HCT116 (cell line): Measurements from ENCODE around the gene GPRIN2. TPM values are rescaled to one million over a fixed set of nuclear protein-coding genes. Genes with fewer than 3 reads are reported as not detected.

Experiments
- ATAC-seq: fragments of 200-7000 bp; cut with Tn5 transposase; 2 replicates; pipeline ENCODE4 v1.9.1; 2020; ENCODE audit warnings: mild to moderate bottlenecking, moderate library complexity
- BruUV-seq: library from RNA; stranded (reverse); fragments of 400-500 nt; replicated peaks from 2 replicates; lab custom pipeline; 2021; lab: Mats Ljungman, UMichigan
- CTCF ChIA-PET: fragments of 300-600 bp; sonication (Branson Sonifier 250); formaldehyde crosslinking; loops from one replicate; lab custom pipeline; 2021; ENCODE audit warnings: antibody characterized with exemption; lab: Charles Lee
- POLR2A ChIA-PET: fragments of 300-600, 350-600 bp; sonication (Branson Sonifier 250); formaldehyde crosslinking; loops from one replicate; lab custom pipeline; 2021; ENCODE audit warnings: antibody characterized with exemption; lab: Charles Lee
- RAD21 ChIA-PET, 2 experiments: fragments of 300-600 bp; sonication (Branson Sonifier 250); formaldehyde crosslinking; loops; one replicate each; lab custom pipeline; 2023; ENCODE audit warnings: low total read pairs in 2 of 2; ENCODE audit not compliant: uncharacterized antibody in 2 of 2, unreplicated experiment in 2 of 2, low non-redundant PET in 1 of 2; lab: Charles Lee
- DNase-seq: peaks from one replicate; pipeline ENCODE4 v3.0.0-alpha.2; 2010; ENCODE audit warnings: low read depth, low spot score
- H2AFZ ChIP-seq: fragments of 200-600 bp; shearing (Covaris generic), sonication (generic); 2 replicates; pipeline ENCODE4 v1.6.1; 2017; ENCODE audit warnings: low read depth, mixed run types, mixed read lengths, antibody characterized with exemption, low read length; ENCODE audit not compliant: poor library complexity, severe bottlenecking
- H3K27ac ChIP-seq: 2 replicates; pipeline ENCODE4 v1.5.1; 2012; ENCODE audit warnings: low read depth, low read length
- H3K27me3 ChIP-seq: fragments of 200-600 bp; sonication (generic); 2 replicates; pipeline ENCODE4 v1.6.1; 2016; ENCODE audit warnings: mixed run types, low read length, mixed read lengths; ENCODE audit not compliant: insufficient read depth
- H3K36me3 ChIP-seq, 2 experiments: fragments of 200-500 bp in 1 of 2; fragments of 200-600 bp in 1 of 2; sonication (Bioruptor generic) in 1 of 2; sonication (generic) in 1 of 2; 2 replicates each; pipeline versions ENCODE4 v1.5.1 to v1.6.1; 2014 to 2016; ENCODE audit warnings: low read length in 2 of 2, inconsistent platforms in 1 of 2, mixed read lengths in 1 of 2, mixed run types in 1 of 2; ENCODE audit not compliant: insufficient read depth in 2 of 2, control insufficient read depth in 1 of 2
- H3K4me1 ChIP-seq, 2 experiments: fragments of 200-600 bp in 1 of 2; sonication (generic) in 1 of 2; 2 replicates each; pipeline versions ENCODE4 v1.5.1 to v1.6.1; 2012 to 2017; ENCODE audit warnings: low read length in 2 of 2, inconsistent platforms in 1 of 2, mild to moderate bottlenecking in 1 of 2, mixed read lengths in 1 of 2, mixed run types in 1 of 2, moderate library complexity in 1 of 2; ENCODE audit not compliant: insufficient read depth in 2 of 2, control insufficient read depth in 1 of 2
- H3K4me2 ChIP-seq: fragments of 200-600 bp; sonication (generic); 2 replicates; pipeline ENCODE4 v1.6.1; 2017; ENCODE audit warnings: mixed run types, low read length, mixed read lengths
- H3K4me3 ChIP-seq, 2 experiments: fragments of 200-600 bp in 1 of 2; sonication (generic) in 1 of 2; replicated peaks in 1 of 2; 2 replicates each; pipeline ENCODE4 v1.5.1; 2011 to 2016; ENCODE audit warnings: low read length in 2 of 2, control low read depth in 1 of 2, low read depth in 1 of 2, mild to moderate bottlenecking in 1 of 2, mixed read lengths in 1 of 2, mixed run types in 1 of 2
- H3K79me2 ChIP-seq: fragments of 200-600 bp; sonication (generic); 2 replicates; pipeline ENCODE4 v1.6.1; 2017; ENCODE audit warnings: mild to moderate bottlenecking, mixed run types, low read length, moderate library complexity, mixed read lengths; ENCODE audit not compliant: insufficient read depth
- H3K9ac ChIP-seq: fragments of 200-600 bp; sonication (generic); 2 replicates; pipeline ENCODE4 v1.6.1; 2016; ENCODE audit warnings: low read length, mixed read lengths
- H3K9me2 ChIP-seq: fragments of 200-600 bp; sonication (generic), shearing (Covaris generic); 2 replicates; pipeline ENCODE4 v1.6.1; 2017; ENCODE audit warnings: mixed run types, mild to moderate bottlenecking, moderate library complexity; ENCODE audit not compliant: insufficient read depth
- H3K9me3 ChIP-seq, 2 experiments: fragments of 200-500 bp in 1 of 2; fragments of 200-600 bp in 1 of 2; sonication (Bioruptor generic) in 1 of 2; sonication (generic) in 1 of 2; 2 replicates each; pipeline ENCODE4 v1.6.1; 2014 to 2017; ENCODE audit warnings: low read length in 2 of 2, mixed read lengths in 2 of 2, inconsistent platforms in 1 of 2, low read depth in 1 of 2, mild to moderate bottlenecking in 1 of 2, mixed run types in 1 of 2, moderate library complexity in 1 of 2; ENCODE audit not compliant: control insufficient read depth in 1 of 2, insufficient read depth in 1 of 2
- H4K20me1 ChIP-seq: fragments of 200-600 bp; sonication (generic), shearing (Covaris generic); 2 replicates; pipeline ENCODE4 v1.6.1; 2017; ENCODE audit warnings: mixed run types, mild to moderate bottlenecking, moderate library complexity; ENCODE audit not compliant: insufficient read depth
- ATF3 ChIP-seq: IDR thresholded peaks from 2 replicates; pipeline ENCODE4 v1.6.1; 2012
- CBX3 ChIP-seq: IDR thresholded peaks from 2 replicates; pipeline ENCODE4 v1.6.1; 2012; ENCODE audit warnings: low read depth
- CEBPB ChIP-seq: IDR thresholded peaks from 2 replicates; pipeline ENCODE4 v1.6.1; 2012; ENCODE audit warnings: low read depth
- CTCF ChIP-seq, 3 experiments: fragments of 200-600 bp in 1 of 3; sonication (generic) in 1 of 3; IDR thresholded peaks in 2 of 3; conservative IDR thresholded peaks in 1 of 3; 2 replicates each; pipeline ENCODE4 v1.5.1; 2012 to 2017; ENCODE audit warnings: low read depth in 2 of 3, low read length in 2 of 3, antibody characterized with exemption in 1 of 3, borderline replicate concordance in 1 of 3, control low read depth in 1 of 3, mild to moderate bottlenecking in 1 of 3, mixed read lengths in 1 of 3, mixed run types in 1 of 3, moderate library complexity in 1 of 3; ENCODE audit not compliant: insufficient read depth in 1 of 3
- EGR1 ChIP-seq: IDR thresholded peaks from 2 replicates; pipeline ENCODE4 v1.6.1; 2012; ENCODE audit warnings: low read depth
- ELF1 ChIP-seq: IDR thresholded peaks from 2 replicates; pipeline ENCODE4 v1.6.1; 2012; ENCODE audit warnings: low read depth, borderline replicate concordance
- EZH2 ChIP-seq: fragments of 200-600 bp; sonication (generic); IDR thresholded peaks from 2 replicates; pipeline ENCODE4 v1.6.1; 2017; ENCODE audit warnings: antibody characterized with exemption, mixed run types
- FOSL1 ChIP-seq: IDR thresholded peaks from 2 replicates; pipeline ENCODE4 v1.6.1; 2012; ENCODE audit warnings: low read depth
- JUND ChIP-seq: IDR thresholded peaks from 2 replicates; pipeline ENCODE4 v1.6.1; 2012
- POLR2A ChIP-seq: IDR thresholded peaks from 2 replicates; pipeline ENCODE4 v1.7.0; 2011; ENCODE audit warnings: borderline replicate concordance; ENCODE audit not compliant: insufficient read depth, insufficient read length; ENCODE audit errors: extremely low read depth
- POLR2AphosphoS5 ChIP-seq: IDR thresholded peaks from 2 replicates; pipeline ENCODE4 v1.6.1; 2011; ENCODE audit warnings: mild to moderate bottlenecking, low read depth, low read length, moderate library complexity
- RAD21 ChIP-seq: IDR thresholded peaks from 2 replicates; pipeline ENCODE4 v1.6.1; 2012; ENCODE audit warnings: low read depth, mild to moderate bottlenecking
- REST ChIP-seq: IDR thresholded peaks from 2 replicates; pipeline ENCODE4 v1.6.1; 2012; ENCODE audit warnings: low read depth
- SIN3A ChIP-seq: IDR thresholded peaks from 2 replicates; pipeline ENCODE4 v1.6.1; 2012; ENCODE audit warnings: low read depth
- SRF ChIP-seq: IDR thresholded peaks from 2 replicates; pipeline ENCODE4 v1.6.1; 2012; ENCODE audit warnings: low read depth
- TCF7L2 ChIP-seq: IDR thresholded peaks from 2 replicates; pipeline ENCODE4 v1.7.0; 2011; ENCODE audit warnings: borderline replicate concordance, inconsistent platforms; ENCODE audit not compliant: insufficient read depth, insufficient read length; ENCODE audit errors: extremely low read depth
- YY1 ChIP-seq: IDR thresholded peaks from 2 replicates; pipeline ENCODE4 v1.6.1; 2011; ENCODE audit warnings: low read length, low read depth, moderate library complexity, mild to moderate bottlenecking; ENCODE audit not compliant: insufficient replicate concordance; ENCODE audit errors: extremely low read depth
- ZBTB33 ChIP-seq: IDR thresholded peaks from 2 replicates; pipeline ENCODE4 v1.6.1; 2011; ENCODE audit warnings: mild to moderate bottlenecking, low read length, moderate library complexity; ENCODE audit not compliant: insufficient replicate concordance; ENCODE audit errors: extremely low read depth
- ZFX ChIP-seq: fragments of 450-650 bp; IDR thresholded peaks from 2 replicates; pipeline ENCODE4 v1.6.1; 2017
- ZNF274 ChIP-seq: fragments of 200-500 bp; sonication (Bioruptor generic); IDR thresholded peaks from 2 replicates; pipeline ENCODE4 v1.6.1; 2014; ENCODE audit warnings: mild to moderate bottlenecking, low read depth, low read length, inconsistent platforms
- intact Hi-C: fragments of 100-400 bp; cut with micrococcal nuclease; formaldehyde crosslinking; loops from 2 replicates; pipeline ENCODE4 v1.10.0; 2022
- total RNA-seq: library from RNA; stranded (reverse); gene quantifications from one replicate; pipeline ENCODE4 v1.2.1, GENCODE V29; 2021; ENCODE audit not compliant: unreplicated experiment

The GPRIN2 gene
- total RNA-seq, 1 experiment from 2014 or later: 1.7 TPM

GRCh38 chr10:46514899-46515298 is 41.6 kb downstream of the GPRIN2 start:
- peaks cover 0 to 11% of the 10 kb centered on the region in 2 experiments; a peak in 2 of 4 replicates for H3K4me1 ChIP-seq
- ChIA-PET POLR2A (no interaction called here), RAD21 (no interaction called here), CTCF (no interaction called here)
- no peak overlapping the region for H3K9ac ChIP-seq
- no peaks in the 10 kb centered on the region for H3K9me2 ChIP-seq
- H3K27me3 ChIP-seq: no peaks in the 10 kb centered on the region
- H4K20me1 ChIP-seq: no peaks in the 10 kb centered on the region
- H3K36me3 ChIP-seq: no peaks in the 10 kb centered on the region
- ATAC-seq (no peak), DNase-seq (no peak)
- H2AFZ ChIP-seq: no peak overlapping the region
- H3K4me3 ChIP-seq: no peak overlapping the region
- H3K27ac ChIP-seq: no peak overlapping the region
- no peaks in the 10 kb centered on the region for H3K79me2 ChIP-seq
- H3K9me3 ChIP-seq: no peaks in the 10 kb centered on the region
- TF ChIP-seq CBX3: no peak
- TF ChIP-seq ELF1: no peak
- no peak for TF ChIP-seq POLR2AphosphoS5
- TF ChIP-seq CEBPB: no peak
- TF ChIP-seq ATF3: no peak
- no peak for TF ChIP-seq FOSL1
- no peak for TF ChIP-seq EGR1
- no peak for TF ChIP-seq REST
- TF ChIP-seq ZBTB33: no peak
- no peak for TF ChIP-seq SRF
- no peak for TF ChIP-seq JUND
- no peak for TF ChIP-seq ZNF274
- TF ChIP-seq TCF7L2: no peak
- no peak for TF ChIP-seq YY1
- no peak for TF ChIP-seq RAD21
- TF ChIP-seq POLR2A: no peak
- no peak for TF ChIP-seq EZH2
- no peak for TF ChIP-seq ZFX
- TF ChIP-seq SIN3A: no peak
- TF ChIP-seq CTCF (IDR thresholded peaks at IDR 0.05 in 2 of 3, conservative IDR thresholded peaks at IDR 0.05 in 1 of 3; ENCODE audit: borderline replicate concordance in 1 of 3, insufficient read depth in 1 of 3, low read depth in 2 of 3, low read length in 2 of 3): no peak
- TF ChIP-seq, all 23 proteins: peak for 0
- H3K4me2 ChIP-seq: no peak overlapping the region
- no TSS peak for BruUV-seq
- intact Hi-C loops: no loop called here
